Measurements from ENCODE around the gene SRRM4. TPM values are rescaled to one million over a fixed set of nuclear protein-coding genes. Genes with fewer than 3 reads are reported as not detected.
A peak's percentile ranks its signal among the peaks of the same experiment; 100 is the strongest.
"Not testable (repeated sequence)": the region's sequence is repeated elsewhere in the genome, so short reads cannot be mapped to it uniquely, and the experiment has no call there.

SRRM4 gene
- total and polyA plus RNA-seq, 2 donors: 0.08 to 0.42 TPM

DNA sequence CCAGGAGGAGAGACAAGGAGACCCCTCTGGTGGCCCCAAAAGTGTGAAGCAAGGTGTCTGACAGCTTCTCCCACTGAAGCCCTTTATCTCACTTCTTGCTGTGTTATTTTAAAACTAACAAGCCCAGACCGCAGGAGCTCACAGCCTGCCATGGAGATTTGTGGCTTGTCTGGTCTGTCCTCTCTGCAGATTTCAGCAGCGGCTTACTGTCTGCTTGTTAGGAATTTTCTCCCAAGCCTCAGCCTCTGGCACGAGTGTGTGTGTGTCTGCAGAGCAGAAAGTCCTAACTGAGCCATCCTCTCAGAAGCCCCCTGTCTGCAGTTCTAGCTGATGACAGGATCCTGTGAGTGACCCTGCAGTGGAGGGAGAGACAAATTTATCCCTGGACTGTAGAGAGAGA is 109.5 kb downstream of the SRRM4 start:
- 14% methylated on average over 3 of the region's 3 CpGs for WGBS
- DNase-seq (ENCODE audit: extremely low spot score): no peak
- no peak overlapping the region for H3K4me3 ChIP-seq (ENCODE audit: low read depth, low read length)

DNA sequence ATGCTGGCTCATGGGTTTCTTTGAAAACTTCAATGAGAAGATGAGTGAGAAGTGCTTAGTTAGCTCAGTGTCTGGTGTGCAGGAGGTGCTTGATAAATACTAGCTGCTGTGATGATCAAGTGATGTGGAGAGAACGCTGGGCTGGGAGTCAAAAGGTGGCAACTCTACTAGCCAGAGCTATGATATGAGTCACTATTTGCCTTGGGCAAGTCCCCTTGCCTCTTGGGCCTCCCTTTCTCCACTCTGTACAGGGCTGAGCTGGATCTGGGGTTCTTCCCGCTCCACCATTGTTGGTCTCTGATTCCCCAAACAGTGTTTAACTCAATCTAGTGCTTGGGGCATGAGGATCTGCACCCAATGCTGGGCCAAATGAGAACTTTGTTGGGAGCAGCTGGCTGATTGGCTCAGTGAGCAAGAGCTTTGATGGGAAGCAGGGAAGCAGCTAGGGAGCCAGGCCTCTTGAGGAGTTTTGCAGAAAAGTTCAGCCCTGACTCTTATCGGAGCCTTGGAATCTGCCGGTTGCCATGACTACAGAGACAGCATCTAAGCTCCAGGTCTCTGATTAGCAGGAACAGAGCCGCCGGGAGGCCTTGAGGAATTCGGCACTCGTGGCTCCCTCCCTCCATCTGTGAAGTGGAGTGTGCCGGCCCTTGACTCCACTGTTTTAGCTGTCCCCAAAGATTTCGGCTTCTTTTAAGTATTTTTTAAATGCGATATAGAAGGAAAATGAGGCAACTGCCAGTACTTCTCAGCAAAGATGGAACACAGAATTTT is 115.3 kb downstream of the SRRM4 start:
- no peaks in the 10 kb centered on the region for H3K36me3 ChIP-seq (ENCODE audit: insufficient read depth)
- no peak overlapping the region for H3K4me3 ChIP-seq (ENCODE audit: low read depth, low read length)
- 38% methylated on average over 11 of the region's 11 CpGs for WGBS
- DNase-seq (ENCODE audit: extremely low spot score): no peak
- no peaks in the 10 kb centered on the region for H3K4me1 ChIP-seq (ENCODE audit: insufficient read depth)
- H3K27ac ChIP-seq (ENCODE audit: low read depth): no peak overlapping the region

More for the DNA sequence above, 109.5 kb downstream of the SRRM4 start:
- H3K27ac ChIP-seq (ENCODE audit: low read depth): no peak overlapping the region
- H3K4me1 ChIP-seq (ENCODE audit: insufficient read depth): no peaks in the 10 kb centered on the region
- no peaks in the 10 kb centered on the region for H3K36me3 ChIP-seq (ENCODE audit: insufficient read depth)

DNA sequence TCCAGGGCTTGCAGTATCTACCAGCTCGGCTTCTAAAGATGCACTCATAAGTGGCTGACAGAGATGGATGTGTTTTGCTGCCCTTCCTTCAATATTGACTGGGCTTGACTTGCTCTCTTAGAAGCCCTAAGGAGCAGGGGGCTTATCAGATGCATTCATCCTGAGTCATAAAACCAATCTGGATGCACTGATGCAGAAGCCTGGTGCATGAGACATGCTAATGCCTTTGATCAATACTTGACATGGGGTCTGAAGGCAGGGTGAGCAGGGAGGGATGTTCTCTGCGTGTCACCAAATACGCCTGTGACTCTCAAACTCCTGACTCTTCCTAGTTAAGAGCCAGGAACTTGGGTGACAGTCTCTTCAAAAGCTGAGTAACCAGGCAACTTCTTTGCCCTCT is 119.6 kb downstream of the SRRM4 start:
- no peak overlapping the region for H3K27ac ChIP-seq (ENCODE audit: low read depth)
- no peaks in the 10 kb centered on the region for H3K4me1 ChIP-seq (ENCODE audit: insufficient read depth)
- no peak overlapping the region for H3K4me3 ChIP-seq (ENCODE audit: low read depth, low read length)
- no peaks in the 10 kb centered on the region for H3K36me3 ChIP-seq (ENCODE audit: insufficient read depth)
- WGBS: 62% methylated on average over 3 of the region's 3 CpGs
- no peak for DNase-seq (ENCODE audit: extremely low spot score)

DNA sequence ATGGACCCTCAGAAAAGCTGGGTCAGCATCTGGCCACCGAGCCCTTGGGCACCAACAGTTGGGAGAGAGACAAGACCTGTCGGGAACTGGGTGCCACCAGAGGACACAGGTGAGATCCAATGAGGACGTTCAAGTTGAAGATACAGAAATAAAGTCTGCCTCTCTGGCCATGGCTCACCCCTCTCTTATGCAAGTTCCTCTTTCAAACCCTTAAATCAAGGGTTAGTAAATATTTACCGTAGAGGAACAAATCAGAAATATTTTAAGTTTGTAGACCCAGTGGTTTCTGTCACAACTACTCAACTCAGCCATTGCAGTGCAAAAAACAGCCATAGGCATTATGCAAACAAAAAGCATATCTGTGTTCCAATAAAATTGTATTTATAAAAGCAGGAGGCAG is 120.9 kb downstream of the SRRM4 start:
- DNase-seq (ENCODE audit: extremely low spot score): no peak
- WGBS: 69% methylated on average over 4 of the region's 4 CpGs

DNA sequence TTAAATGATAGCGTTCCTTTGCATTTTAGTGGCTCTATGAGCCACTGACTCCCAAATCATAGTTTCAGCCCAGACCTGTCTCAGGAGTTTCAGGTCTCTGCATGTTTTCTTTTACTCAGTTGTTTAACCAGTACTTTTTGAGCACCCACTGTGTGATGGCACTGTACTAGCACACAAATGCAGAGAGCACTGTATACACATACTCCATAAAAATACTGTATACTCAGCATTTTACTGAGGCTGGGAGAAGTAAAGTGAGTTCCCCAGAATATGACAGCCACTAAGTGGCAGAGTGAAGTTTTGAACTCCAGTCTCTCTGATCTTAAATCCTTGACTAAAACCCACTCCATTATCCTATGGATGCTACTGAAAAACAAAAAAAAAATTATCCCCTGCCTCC is 121.4 kb downstream of the SRRM4 start:
- H3K36me3 ChIP-seq (ENCODE audit: insufficient read depth): no peaks in the 10 kb centered on the region
- no peak overlapping the region for H3K27ac ChIP-seq (ENCODE audit: low read depth)
- no peak for DNase-seq (ENCODE audit: extremely low spot score)
- no peak overlapping the region for H3K4me3 ChIP-seq (ENCODE audit: low read depth, low read length)
- H3K4me1 ChIP-seq (ENCODE audit: insufficient read depth): no peaks in the 10 kb centered on the region
- WGBS: 78% methylated on average over 1 of the region's 1 CpG

More for the DNA sequence above, 120.9 kb downstream of the SRRM4 start:
- H3K4me3 ChIP-seq (ENCODE audit: low read depth, low read length): no peak overlapping the region
- H3K4me1 ChIP-seq (ENCODE audit: insufficient read depth): no peaks in the 10 kb centered on the region
- no peak overlapping the region for H3K27ac ChIP-seq (ENCODE audit: low read depth)
- no peaks in the 10 kb centered on the region for H3K36me3 ChIP-seq (ENCODE audit: insufficient read depth)

DNA sequence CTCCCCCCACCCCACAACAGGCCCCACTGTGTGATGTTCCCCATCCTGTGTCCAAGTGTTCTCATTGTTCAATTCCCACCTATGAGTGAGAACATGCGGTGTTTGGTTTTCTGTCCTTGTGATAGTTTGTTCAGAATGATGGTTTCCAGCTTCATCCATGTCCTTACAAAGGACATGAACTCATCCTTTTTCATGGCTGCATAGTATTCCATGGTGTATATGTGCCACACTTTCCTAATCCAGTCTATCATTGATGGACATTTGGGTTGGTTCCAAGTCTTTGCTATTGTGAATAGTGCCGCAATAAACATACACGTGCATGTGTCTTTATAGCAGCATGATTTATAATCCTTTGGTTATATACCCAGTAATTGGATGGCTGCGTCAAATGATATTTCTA is 123.6 kb downstream of the SRRM4 start:
- H3K36me3 ChIP-seq (ENCODE audit: insufficient read depth); H3K4me3 ChIP-seq (ENCODE audit: low read depth, low read length); H3K27ac ChIP-seq (ENCODE audit: low read depth); DNase-seq (ENCODE audit: extremely low spot score); H3K4me1 ChIP-seq (ENCODE audit: insufficient read depth): not testable (repeated sequence)
- 86% methylated on average over 4 of the region's 4 CpGs for WGBS

DNA sequence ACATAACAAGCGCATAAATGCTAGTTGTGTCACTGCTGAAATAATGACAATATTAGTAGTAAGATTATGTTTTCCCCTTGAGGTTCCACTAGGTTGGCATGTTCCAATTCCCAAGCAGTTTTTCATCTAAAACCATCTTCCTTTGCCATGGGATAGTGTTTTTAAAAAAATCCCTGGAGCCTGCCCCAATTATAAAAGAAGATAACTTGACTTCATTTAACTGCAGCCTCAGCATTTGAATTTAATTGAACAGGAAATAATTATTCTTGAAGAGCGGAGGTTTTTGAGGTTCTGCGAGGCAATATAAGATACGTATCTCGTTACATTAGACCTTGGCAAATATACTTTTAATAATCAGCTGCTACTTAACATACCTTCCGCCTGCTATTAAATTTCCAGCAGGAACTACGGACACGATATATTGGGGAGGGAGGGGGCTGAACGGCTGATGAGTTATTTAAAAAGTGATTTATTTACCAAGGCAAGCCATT is 132.2 kb downstream of the SRRM4 start:
- Histone ChIP-seq H3K36me3 (ENCODE audit: insufficient read depth) (no peaks in the 10 kb centered on the region), H3K4me1 (ENCODE audit: insufficient read depth) (no peaks in the 10 kb centered on the region), H3K27ac (ENCODE audit: low read depth) (no peak overlapping the region), H3K4me3 (ENCODE audit: low read depth, low read length) (no peak overlapping the region)
- DNase-seq (ENCODE audit: extremely low spot score): no peak
- 82% methylated on average over 9 of the region's 9 CpGs for WGBS

DNA sequence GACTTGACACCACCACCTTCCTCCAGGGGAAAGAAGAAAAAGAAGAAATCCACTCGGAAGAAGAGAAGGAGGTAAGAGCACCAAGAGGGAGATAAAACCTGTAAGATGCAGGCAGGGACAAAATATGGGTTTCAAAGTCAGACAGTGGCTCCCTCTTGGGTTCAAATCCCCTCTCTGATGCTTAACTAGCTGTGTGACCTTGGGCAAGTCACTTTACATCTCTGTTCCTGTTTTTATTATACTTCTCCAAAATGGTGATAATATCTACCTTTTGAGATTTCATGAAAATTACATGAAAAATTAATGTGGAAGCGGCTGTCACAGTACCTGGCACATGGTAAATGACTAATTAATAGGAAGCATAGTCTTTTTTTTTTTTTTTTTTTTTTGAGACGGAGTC is 133.0 kb downstream of the SRRM4 start:
- Histone ChIP-seq H3K27ac (ENCODE audit: low read depth) (no peak overlapping the region), H3K4me3 (ENCODE audit: low read depth, low read length) (no peak overlapping the region), H3K36me3 (ENCODE audit: insufficient read depth) (no peaks in the 10 kb centered on the region), H3K4me1 (ENCODE audit: insufficient read depth) (no peaks in the 10 kb centered on the region)
- no peak for DNase-seq (ENCODE audit: extremely low spot score)
- 89% methylated on average over 3 of the region's 3 CpGs for WGBS

DNA sequence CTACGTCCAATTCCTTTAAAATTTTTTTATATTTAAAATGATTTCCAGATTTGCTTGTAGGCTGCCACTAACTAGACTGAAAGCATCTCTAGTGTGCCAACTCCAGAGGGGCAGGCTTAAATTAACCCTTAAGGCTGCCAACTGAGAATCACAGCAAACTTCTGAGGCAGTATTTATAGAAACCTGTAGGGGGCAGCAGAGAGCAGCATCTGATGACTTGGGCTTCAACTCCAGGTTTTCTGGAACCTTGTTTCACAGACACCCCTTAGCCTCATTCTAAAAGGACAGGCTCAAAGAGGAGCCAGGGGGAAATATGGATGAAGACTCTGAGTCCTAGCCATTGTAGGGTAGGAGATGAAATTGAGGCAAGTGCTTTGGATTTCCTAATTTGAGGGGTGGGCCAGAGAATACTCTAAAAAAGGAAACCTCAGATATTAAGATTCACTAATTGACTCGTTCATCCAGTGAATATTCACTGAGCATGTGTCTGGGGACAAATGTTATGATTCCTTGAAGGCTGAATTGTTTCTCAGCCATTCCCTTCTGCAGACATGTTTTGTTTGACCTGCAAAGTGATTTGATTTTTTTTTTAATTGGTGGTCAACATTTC is 134.1 kb downstream of the SRRM4 start:
- no peak overlapping the region for H3K4me3 ChIP-seq (ENCODE audit: low read depth, low read length)
- no peaks in the 10 kb centered on the region for H3K36me3 ChIP-seq (ENCODE audit: insufficient read depth)
- 39% methylated on average over 2 of the region's 2 CpGs for WGBS
- H3K4me1 ChIP-seq (ENCODE audit: insufficient read depth): no peaks in the 10 kb centered on the region
- no peak overlapping the region for H3K27ac ChIP-seq (ENCODE audit: low read depth)
- peak; percentile 23 for DNase-seq (ENCODE audit: extremely low spot score)

DNA sequence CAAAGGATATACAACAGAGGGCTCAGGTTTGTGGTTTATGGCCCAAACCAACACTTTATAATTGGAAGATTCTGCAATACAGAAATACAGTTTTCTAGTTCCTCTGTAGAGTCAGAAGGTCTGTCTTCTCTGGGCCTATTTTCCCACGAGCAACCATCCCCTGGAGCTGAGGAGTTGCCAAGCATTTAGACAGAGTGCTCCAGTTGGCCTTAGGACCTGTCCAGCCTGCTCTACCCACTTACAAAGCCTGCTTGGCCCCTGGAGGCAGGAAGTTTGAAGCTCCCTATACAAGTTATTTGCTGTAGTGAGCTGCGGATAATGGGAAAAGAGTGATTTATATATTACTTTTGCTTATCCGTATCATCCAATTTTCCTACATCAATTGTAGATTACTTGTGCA is 136.6 kb downstream of the SRRM4 start:
- Histone ChIP-seq H3K4me1 (ENCODE audit: insufficient read depth) (no peaks in the 10 kb centered on the region), H3K27ac (ENCODE audit: low read depth) (no peak overlapping the region), H3K4me3 (ENCODE audit: low read depth, low read length) (no peak overlapping the region), H3K36me3 (ENCODE audit: insufficient read depth) (no peaks in the 10 kb centered on the region)
- 85% methylated on average over 3 of the region's 3 CpGs for WGBS
- DNase-seq (ENCODE audit: extremely low spot score): no peak

DNA sequence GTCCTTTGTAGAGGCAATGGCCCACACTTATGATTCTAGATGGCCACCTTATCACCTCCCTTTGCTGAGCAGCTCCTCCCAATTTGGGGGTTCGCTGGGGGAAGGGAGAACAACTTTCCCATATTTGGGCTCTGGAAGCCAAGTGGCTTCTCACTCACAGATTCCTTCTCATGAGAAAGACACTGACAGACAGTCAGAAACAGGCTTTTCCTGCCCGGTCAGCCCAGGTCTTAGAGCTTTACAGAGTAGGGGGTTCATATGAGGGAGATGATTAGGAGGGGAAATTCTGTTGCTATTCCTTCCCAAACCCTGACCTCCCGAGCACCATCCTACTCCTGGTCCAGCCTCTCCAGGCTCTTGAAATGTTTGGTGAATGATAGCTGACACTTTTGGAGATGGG is 137.3 kb downstream of the SRRM4 start:
- Histone ChIP-seq H3K4me1 (ENCODE audit: insufficient read depth) (no peaks in the 10 kb centered on the region), H3K27ac (ENCODE audit: low read depth) (no peak overlapping the region), H3K4me3 (ENCODE audit: low read depth, low read length) (no peak overlapping the region), H3K36me3 (ENCODE audit: insufficient read depth) (no peaks in the 10 kb centered on the region)
- DNase-seq (ENCODE audit: extremely low spot score): no peak
- WGBS: 68% methylated on average over 3 of the region's 3 CpGs

DNA sequence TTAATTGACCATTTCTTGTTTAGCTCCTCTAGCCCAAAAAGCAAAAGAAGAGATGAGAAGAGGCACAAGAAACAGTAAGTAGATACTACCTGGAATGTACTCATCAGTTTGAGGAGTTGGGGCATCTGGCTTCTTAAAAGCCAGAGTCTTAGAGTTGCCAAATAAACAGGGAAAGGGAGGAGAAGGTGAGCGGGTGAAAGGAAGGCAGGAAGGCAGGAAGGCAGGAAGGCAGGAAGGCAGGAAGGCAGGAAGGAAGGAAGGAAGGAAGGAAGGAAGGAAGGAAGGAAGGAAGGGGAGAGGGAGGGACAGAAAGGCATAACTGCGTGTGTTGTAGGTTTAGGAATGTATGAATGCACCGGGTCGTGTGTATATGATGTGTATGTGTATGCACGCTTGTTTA is 140.7 kb downstream of the SRRM4 start:
- H3K27ac ChIP-seq (ENCODE audit: low read depth): no peak overlapping the region
- no peak overlapping the region for H3K4me3 ChIP-seq (ENCODE audit: low read depth, low read length)
- DNase-seq (ENCODE audit: extremely low spot score): no peak
- 76% methylated on average over 5 of the region's 5 CpGs for WGBS
- H3K36me3 ChIP-seq (ENCODE audit: insufficient read depth): no peaks in the 10 kb centered on the region
- no peaks in the 10 kb centered on the region for H3K4me1 ChIP-seq (ENCODE audit: insufficient read depth)

DNA sequence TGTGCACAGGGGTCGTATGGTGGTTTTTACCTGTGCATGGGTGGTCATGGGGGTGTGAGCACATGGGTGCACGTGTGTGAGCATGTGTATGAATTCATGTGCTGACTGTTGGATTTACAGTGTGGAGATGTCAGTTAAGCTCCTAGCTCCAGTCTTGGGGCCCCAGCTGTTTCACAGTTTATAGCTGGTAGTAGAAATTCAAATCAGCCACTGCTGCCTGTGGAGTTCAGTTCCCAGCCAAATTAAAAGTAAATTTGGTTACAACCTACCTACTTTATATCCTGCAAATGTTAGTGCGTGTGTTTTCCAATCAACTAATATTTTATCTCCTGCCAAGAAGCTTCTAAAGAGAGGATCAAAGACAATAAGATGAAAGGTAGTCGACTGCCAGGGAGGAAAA is 141.4 kb downstream of the SRRM4 start:
- no peak overlapping the region for H3K27ac ChIP-seq (ENCODE audit: low read depth)
- WGBS: 74% methylated on average over 4 of the region's 4 CpGs
- H3K4me3 ChIP-seq (ENCODE audit: low read depth, low read length): no peak overlapping the region
- no peak for DNase-seq (ENCODE audit: extremely low spot score)
- H3K4me1 ChIP-seq (ENCODE audit: insufficient read depth): no peaks in the 10 kb centered on the region
- H3K36me3 ChIP-seq (ENCODE audit: insufficient read depth): no peaks in the 10 kb centered on the region

DNA sequence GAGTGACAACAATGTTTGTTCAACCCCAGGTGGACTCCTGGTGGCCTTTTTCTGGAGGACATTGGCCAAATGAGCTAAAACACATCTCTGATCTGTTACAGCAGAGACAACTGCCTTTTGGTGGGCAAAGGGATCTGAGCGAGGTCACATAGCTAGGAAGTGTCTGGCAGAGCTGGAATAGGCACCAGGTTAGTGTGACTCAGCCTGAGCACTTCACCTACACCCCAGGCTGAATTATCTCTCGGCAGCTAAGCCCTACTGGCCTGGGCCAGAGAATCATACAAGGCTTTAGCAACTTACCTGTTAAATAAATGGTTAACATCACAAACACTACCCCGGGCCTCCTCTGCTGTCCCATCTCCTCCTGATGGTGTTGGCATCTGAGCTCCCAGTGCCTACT is 147.2 kb downstream of the SRRM4 start:
- Histone ChIP-seq H3K27ac (ENCODE audit: low read depth) (no peak overlapping the region), H3K4me1 (ENCODE audit: insufficient read depth) (no peaks in the 10 kb centered on the region), H3K36me3 (ENCODE audit: insufficient read depth) (no peaks in the 10 kb centered on the region), H3K4me3 (ENCODE audit: low read depth, low read length) (no peak overlapping the region)
- DNase-seq (ENCODE audit: extremely low spot score): no peak
- 68% methylated on average over 3 of the region's 3 CpGs for WGBS
